ENCODE data around the gene MLC1. TPM values are rescaled to one million over a fixed set of nuclear protein-coding genes. Genes with fewer than 3 reads are reported as not detected.

MLC1 gene
- total RNA-seq, 6 experiments from 2014 or later, result 0.60 to 0.68 TPM; not detected in 4

DNA sequence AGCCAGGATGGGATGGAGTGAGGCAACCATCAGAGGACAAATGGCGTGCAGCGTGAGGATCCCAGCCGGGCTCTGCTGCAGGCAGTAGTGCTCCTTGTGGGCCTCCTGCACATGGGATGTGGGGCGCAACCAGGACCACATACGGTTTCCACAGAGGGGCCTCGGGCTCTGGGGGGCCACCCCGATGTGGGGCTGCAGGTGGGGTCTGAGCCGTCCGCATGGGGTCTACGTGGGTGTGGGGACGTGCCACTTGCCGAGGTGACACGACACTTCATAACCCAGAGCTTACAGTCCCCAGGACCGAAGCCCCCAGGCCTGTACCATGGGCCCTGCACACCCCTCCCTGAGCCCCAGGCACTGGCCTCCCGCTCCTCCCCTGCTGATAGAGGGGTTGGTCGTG lies 37.9 kb downstream of the MLC1 start:
- DNase-seq, result peak in 1 of 3 donors; percentile 45
- no peaks in the 10 kb centered on the region for H3K9me3 ChIP-seq
- no peaks in the 10 kb centered on the region for H3K4me1 ChIP-seq
- TF ChIP-seq POLR2A (IDR thresholded peaks at IDR 0.05), result no peak
- TF ChIP-seq, protein P1, sequence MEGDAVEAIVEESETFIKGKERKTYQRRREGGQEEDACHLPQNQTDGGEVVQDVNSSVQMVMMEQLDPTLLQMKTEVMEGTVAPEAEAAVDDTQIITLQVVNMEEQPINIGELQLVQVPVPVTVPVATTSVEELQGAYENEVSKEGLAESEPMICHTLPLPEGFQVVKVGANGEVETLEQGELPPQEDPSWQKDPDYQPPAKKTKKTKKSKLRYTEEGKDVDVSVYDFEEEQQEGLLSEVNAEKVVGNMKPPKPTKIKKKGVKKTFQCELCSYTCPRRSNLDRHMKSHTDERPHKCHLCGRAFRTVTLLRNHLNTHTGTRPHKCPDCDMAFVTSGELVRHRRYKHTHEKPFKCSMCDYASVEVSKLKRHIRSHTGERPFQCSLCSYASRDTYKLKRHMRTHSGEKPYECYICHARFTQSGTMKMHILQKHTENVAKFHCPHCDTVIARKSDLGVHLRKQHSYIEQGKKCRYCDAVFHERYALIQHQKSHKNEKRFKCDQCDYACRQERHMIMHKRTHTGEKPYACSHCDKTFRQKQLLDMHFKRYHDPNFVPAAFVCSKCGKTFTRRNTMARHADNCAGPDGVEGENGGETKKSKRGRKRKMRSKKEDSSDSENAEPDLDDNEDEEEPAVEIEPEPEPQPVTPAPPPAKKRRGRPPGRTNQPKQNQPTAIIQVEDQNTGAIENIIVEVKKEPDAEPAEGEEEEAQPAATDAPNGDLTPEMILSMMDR (IDR thresholded peaks at IDR 0.05), result no peak
- H3K36me3 ChIP-seq, result no peaks in the 10 kb centered on the region
- intact Hi-C loops (cut with DNase I), result no loop called here
- no peaks in the 10 kb centered on the region for H3K27me3 ChIP-seq
- no peak overlapping the region for H3K27ac ChIP-seq
- WGBS (ENCODE audit: insufficient coverage, low coverage, low lambda C conversion rate, missing lambda C conversion rate), result 93% methylated on average over 3 of the region's 16 CpGs
- H3K4me3 ChIP-seq, result no peak overlapping the region
- no peak for ATAC-seq

DNA sequence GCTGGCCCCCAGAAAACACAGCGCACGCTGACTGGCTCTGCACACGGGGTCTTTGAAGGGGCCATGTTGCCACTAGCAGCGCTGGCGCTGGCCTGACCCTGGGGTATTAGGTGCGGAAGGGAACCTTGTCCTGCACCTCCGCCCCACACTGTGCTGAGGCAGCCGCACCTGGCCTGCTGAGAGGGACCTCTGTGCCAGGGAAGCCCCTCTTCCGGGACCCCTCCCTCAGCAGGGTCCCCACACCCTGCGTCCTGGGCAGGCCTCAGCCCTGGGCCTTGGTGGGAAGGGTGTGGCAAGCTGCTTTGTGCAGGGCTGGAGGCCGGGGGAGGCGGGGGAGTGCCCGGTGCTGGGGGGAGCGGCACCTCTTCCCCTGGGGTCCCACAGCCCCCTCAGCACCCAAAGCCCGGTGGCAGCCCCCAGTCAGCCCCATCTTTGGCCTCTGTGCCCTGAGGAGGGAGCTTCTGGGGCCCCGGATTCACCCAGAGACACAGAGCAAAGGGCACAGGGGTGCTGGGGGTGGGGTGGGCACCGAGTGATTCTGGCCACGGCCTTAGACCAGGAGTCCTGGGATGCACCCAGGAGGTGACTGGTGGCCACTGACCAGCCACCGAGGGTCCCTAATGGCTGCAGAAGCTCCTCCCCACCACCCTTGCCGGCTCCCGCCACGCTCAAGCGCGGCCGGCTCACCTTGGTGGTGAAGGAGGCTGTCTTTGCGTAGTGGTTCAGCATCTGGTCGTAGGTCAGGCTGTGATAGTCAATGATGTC lies 38.6 kb downstream of the MLC1 start:
- no peaks in the 10 kb centered on the region for H3K4me1 ChIP-seq
- no peaks in the 10 kb centered on the region for H3K27me3 ChIP-seq
- H3K27ac ChIP-seq, result no peak overlapping the region
- H3K9me3 ChIP-seq, result no peaks in the 10 kb centered on the region
- H3K4me3 ChIP-seq, result no peak overlapping the region
- intact Hi-C loops (cut with DNase I), result no loop called here
- TF ChIP-seq, protein P1 (IDR thresholded peaks at IDR 0.05), result no peak
- no peak for TF ChIP-seq POLR2A (IDR thresholded peaks at IDR 0.05)
- ATAC-seq (no peak), DNase-seq (peak in 1 of 3 donors; percentile 14)
- WGBS (ENCODE audit: insufficient coverage, low coverage, low lambda C conversion rate, missing lambda C conversion rate), result 77% methylated on average over 3 of the region's 27 CpGs
- H3K36me3 ChIP-seq, result no peaks in the 10 kb centered on the region

DNA sequence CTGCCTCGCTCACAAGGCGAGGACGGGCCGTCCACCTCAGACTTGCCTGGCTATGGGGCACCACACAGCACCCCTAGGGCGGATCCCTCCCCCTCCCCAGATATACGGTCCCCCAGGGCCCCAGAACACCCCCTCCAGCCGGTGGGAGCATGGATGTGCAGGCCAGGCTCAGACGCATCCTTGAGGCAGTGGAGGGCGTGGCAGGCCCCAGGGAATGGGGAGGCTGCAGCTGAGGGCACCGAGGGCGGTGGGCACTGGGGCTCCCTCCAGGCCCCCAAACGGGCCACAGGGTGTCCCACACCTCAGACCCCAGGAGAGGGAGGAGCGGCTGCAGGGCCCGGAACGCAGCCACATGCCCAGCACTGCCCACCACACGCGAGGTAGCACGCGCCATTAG lies 39.2 kb downstream of the MLC1 start:
- Histone ChIP-seq H3K4me1 (no peaks in the 10 kb centered on the region), H3K27me3 (no peaks in the 10 kb centered on the region), H3K4me3 (no peak overlapping the region), H3K9me3 (no peaks in the 10 kb centered on the region), H3K36me3 (no peaks in the 10 kb centered on the region), H3K27ac (no peak overlapping the region)
- whole genome bisulfite sequencing (ENCODE audit: insufficient coverage, low coverage, low lambda C conversion rate, missing lambda C conversion rate), result 45% methylated on average over 5 of the region's 19 CpGs
- ATAC-seq (no peak), DNase-seq (no peak)
- intact Hi-C loops (cut with DNase I), result no loop called here
- TF ChIP-seq, protein P1 (IDR thresholded peaks at IDR 0.05), result no peak
- no peak for TF ChIP-seq POLR2A (IDR thresholded peaks at IDR 0.05)

DNA sequence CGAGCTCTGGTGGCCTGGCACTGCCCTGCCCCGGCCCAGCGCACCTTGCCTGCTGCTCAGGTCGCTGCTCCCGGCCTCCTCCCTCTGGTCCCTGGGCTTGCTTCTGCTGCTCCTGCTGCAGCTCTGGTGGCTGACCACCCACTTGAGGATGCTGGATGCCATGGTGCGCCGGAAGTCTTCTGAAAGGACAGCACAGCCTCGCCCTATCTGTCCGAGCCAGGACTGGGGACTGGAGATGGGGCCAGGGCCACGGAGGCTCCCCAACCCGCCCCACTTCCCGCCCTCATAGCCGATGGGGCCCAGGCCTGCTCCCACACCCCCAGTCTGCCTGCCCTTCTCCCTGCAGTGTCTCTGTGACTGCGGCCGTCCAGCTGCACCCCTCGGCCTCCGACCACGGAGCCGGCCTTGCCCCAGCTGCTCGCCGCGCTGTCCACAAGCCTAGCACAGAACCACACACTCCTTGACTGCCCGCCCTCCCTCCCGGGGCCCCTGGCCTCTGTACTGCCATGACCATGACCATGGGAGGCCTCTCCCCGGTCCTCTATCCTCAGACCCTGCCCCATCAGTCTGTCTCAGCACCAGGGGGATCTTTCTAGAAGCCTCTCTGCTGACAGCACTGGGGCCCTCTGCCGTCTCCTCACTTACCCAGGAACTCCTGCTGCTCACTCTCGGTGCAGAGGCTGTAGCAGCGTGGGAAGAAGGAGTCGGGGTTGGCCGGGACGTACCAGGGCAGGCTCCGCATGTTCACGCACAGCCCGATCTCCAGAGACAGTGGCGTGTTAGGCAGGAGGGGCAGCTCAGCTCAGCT lies 39.8 kb downstream of the MLC1 start:
- WGBS (ENCODE audit: insufficient coverage, low coverage, low lambda C conversion rate, missing lambda C conversion rate), result 72% methylated on average over 12 of the region's 35 CpGs
- intact Hi-C loops (cut with DNase I), result no loop called here
- ATAC-seq, result peak in 1 of 4 donors; percentile 8
- H3K9me3 ChIP-seq, result no peaks in the 10 kb centered on the region
- H3K27ac ChIP-seq, result no peak overlapping the region
- H3K4me1 ChIP-seq, result no peaks in the 10 kb centered on the region
- no peaks in the 10 kb centered on the region for H3K27me3 ChIP-seq
- H3K4me3 ChIP-seq, result no peak overlapping the region
- TF ChIP-seq, protein P1 (IDR thresholded peaks at IDR 0.05), result no peak
- no peak for TF ChIP-seq POLR2A (IDR thresholded peaks at IDR 0.05)
- no peaks in the 10 kb centered on the region for H3K36me3 ChIP-seq
- no peak for DNase-seq
